H1 (cell line): ENCODE measurements around the gene TRAIP.

Experiments
- BRCA1 ChIP-seq: IDR thresholded peaks from 2 replicates; pipeline ENCODE4 v1.6.1; 2012; ENCODE audit warnings: low read depth, low read length, improper control_type of control experiment
- EGR1 ChIP-seq: IDR thresholded peaks from 2 replicates; pipeline ENCODE4 v1.6.1; 2011; ENCODE audit warnings: low read depth, low read length, borderline replicate concordance
- EP300 ChIP-seq, 2 experiments: IDR thresholded peaks; 1 replicate in 1 of 2; 2 replicates in 1 of 2; pipeline ENCODE4 v1.6.1; 2011 to 2012; ENCODE audit warnings: low read depth in 2 of 2, low read length in 2 of 2, mild to moderate bottlenecking in 2 of 2, borderline replicate concordance in 1 of 2, inconsistent platforms in 1 of 2, moderate library complexity in 1 of 2
- GTF2F1 ChIP-seq: IDR thresholded peaks from 2 replicates; pipeline ENCODE4 v1.6.1; 2012; ENCODE audit warnings: low read depth, low read length, improper control_type of control experiment, borderline replicate concordance
- HDAC6 ChIP-seq: IDR thresholded peaks from one replicate; pipeline ENCODE4 v1.7.1; 2012; ENCODE audit warnings: low read depth, mild to moderate bottlenecking, inconsistent platforms, low read length, moderate library complexity
- MAFK ChIP-seq: IDR thresholded peaks from 2 replicates; pipeline ENCODE4 v1.6.1; 2012; ENCODE audit warnings: low read depth, mild to moderate bottlenecking, improper control_type of control experiment, low read length
- POLR2A ChIP-seq, 2 experiments: IDR thresholded peaks; 1 replicate in 1 of 2; 2 replicates in 1 of 2; pipeline ENCODE4 v1.6.1; 2011; ENCODE audit warnings: low read depth in 2 of 2, low read length in 2 of 2, mild to moderate bottlenecking in 2 of 2; ENCODE audit errors: control extremely low read depth in 1 of 2
- RFX5 ChIP-seq: IDR thresholded peaks from 2 replicates; pipeline ENCODE4 v1.6.1; 2011; ENCODE audit warnings: low read depth, low read length, improper control_type of control experiment, borderline replicate concordance
- RNF2 ChIP-seq: fragments of 200-900, 300-1000 bp; sonication (generic); IDR thresholded peaks from 2 replicates; pipeline ENCODE4 v1.7.1; 2016; ENCODE audit warnings: borderline replicate concordance, low read depth, mild to moderate bottlenecking, antibody characterized with exemption, low read length; ENCODE audit not compliant: poor library complexity, severe bottlenecking; ENCODE audit errors: missing control alignments
- TEAD4 ChIP-seq: IDR thresholded peaks from 2 replicates; pipeline ENCODE4 v1.6.1; 2012; ENCODE audit warnings: low read depth, low read length, inconsistent platforms, mixed read lengths
- TF ChIP-seq, protein P1 (sequence below): IDR thresholded peaks from 2 replicates; pipeline ENCODE4 v1.6.1; 2012; ENCODE audit warnings: low read length, inconsistent platforms
- TF ChIP-seq, protein P2 (sequence below), 3 experiments: IDR thresholded peaks; 1 replicate in 2 of 3; 2 replicates in 1 of 3; pipeline versions ENCODE4 v1.5.1 to v1.6.1; 2011; ENCODE audit warnings: low read length in 3 of 3, mild to moderate bottlenecking in 3 of 3, inconsistent platforms in 2 of 3, low read depth in 1 of 3, moderate library complexity in 1 of 3; ENCODE audit not compliant: insufficient read depth in 1 of 3; ENCODE audit errors: control extremely low read depth in 1 of 3

DNA sequence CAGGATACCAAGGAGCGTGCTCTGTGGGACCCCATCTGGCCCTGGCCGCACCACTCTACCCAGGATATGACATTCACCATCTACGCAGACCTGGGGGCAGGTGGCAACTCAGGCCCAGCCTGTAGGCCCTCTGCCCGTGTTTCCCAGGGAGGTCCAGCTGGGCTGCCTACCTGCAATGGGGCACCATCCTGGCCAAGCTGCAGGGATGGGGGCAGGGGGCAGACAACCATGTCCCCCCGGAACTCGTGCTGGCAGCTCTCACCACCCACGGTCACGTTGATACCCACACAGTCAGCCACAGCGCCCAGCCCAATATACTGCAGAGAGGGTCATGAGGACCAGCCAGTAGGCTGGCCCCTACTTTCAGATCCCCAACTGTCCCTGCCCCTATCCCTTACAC, 39.4 kb upstream of the TRAIP start:
- TF ChIP-seq HDAC6 (no peak), MAFK (no peak), EGR1 (no peak), POLR2A (IDR thresholded peaks at IDR 0.05; ENCODE audit: control extremely low read depth in 1 of 2, low read depth in 2 of 2, low read length in 2 of 2) (no peak), RFX5 (no peak), BRCA1 (no peak), RNF2 (no peak), TEAD4 (no peak), GTF2F1 (no peak), EP300 (IDR thresholded peaks at IDR 0.05; ENCODE audit: borderline replicate concordance in 1 of 2, low read depth in 2 of 2, low read length in 2 of 2) (no peak)
- TF ChIP-seq, protein P1, sequence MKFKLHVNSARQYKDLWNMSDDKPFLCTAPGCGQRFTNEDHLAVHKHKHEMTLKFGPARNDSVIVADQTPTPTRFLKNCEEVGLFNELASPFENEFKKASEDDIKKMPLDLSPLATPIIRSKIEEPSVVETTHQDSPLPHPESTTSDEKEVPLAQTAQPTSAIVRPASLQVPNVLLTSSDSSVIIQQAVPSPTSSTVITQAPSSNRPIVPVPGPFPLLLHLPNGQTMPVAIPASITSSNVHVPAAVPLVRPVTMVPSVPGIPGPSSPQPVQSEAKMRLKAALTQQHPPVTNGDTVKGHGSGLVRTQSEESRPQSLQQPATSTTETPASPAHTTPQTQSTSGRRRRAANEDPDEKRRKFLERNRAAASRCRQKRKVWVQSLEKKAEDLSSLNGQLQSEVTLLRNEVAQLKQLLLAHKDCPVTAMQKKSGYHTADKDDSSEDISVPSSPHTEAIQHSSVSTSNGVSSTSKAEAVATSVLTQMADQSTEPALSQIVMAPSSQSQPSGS = no peak
- TF ChIP-seq, protein P2, sequence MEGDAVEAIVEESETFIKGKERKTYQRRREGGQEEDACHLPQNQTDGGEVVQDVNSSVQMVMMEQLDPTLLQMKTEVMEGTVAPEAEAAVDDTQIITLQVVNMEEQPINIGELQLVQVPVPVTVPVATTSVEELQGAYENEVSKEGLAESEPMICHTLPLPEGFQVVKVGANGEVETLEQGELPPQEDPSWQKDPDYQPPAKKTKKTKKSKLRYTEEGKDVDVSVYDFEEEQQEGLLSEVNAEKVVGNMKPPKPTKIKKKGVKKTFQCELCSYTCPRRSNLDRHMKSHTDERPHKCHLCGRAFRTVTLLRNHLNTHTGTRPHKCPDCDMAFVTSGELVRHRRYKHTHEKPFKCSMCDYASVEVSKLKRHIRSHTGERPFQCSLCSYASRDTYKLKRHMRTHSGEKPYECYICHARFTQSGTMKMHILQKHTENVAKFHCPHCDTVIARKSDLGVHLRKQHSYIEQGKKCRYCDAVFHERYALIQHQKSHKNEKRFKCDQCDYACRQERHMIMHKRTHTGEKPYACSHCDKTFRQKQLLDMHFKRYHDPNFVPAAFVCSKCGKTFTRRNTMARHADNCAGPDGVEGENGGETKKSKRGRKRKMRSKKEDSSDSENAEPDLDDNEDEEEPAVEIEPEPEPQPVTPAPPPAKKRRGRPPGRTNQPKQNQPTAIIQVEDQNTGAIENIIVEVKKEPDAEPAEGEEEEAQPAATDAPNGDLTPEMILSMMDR (IDR thresholded peaks at IDR 0.05; ENCODE audit: control extremely low read depth in 1 of 3, insufficient read depth in 1 of 3, low read depth in 1 of 3, low read length in 3 of 3) = no peak
